GM12892 (cell line): ENCODE measurements around the gene LRRC52.

Source experiments
- POLR2A ChIP-seq: IDR thresholded peaks from 2 replicates; pipeline ENCODE4 v1.6.1; 2011; ENCODE audit warnings: low read depth, low read length, control low read depth
- POLR2AphosphoS5 ChIP-seq: IDR thresholded peaks from 2 replicates; pipeline ENCODE4 v1.6.1; 2011; ENCODE audit warnings: low read depth, low read length, control low read depth
- TAF1 ChIP-seq: IDR thresholded peaks from 2 replicates; pipeline ENCODE4 v1.6.1; 2011; ENCODE audit warnings: low read depth, mild to moderate bottlenecking, control low read depth, low read length, borderline replicate concordance

DNA sequence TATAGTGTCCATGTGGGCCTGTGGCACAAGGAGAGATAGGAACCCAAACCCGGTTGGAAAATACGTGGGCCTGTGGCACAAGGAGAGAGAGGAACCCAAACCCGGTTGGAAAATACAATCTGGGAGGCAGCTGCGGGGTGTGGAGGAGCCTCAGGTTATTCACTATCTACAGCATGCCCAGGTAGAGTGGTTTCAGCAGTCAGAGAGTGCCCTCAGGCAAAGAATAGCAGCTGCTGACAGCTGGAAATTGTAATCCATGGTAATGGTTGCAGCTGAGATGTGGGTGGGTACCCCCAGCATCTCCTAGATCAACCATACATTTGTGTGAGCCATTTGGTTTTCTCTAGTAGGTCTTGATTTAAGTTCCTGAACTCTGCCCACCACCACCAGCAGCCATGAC is 61.4 kb downstream of the LRRC52 start:
- TF ChIP-seq POLR2A (no peak), POLR2AphosphoS5 (no peak), TAF1 (no peak)
